GM23248 (cell line): Measurements from ENCODE around the gene CDK14. TPM values are rescaled to one million over a fixed set of nuclear protein-coding genes. Genes with fewer than 3 reads are reported as not detected.

Experiments used
- DNase-seq: peaks from one replicate; pipeline ENCODE4 v3.0.0-alpha.2; 2015
- H2AFZ ChIP-seq: fragments of 200-600 bp; sonication (generic); 2 replicates; pipeline ENCODE4 v1.6.1; 2016; ENCODE audit warnings: antibody characterized with exemption
- H3F3A ChIP-seq: fragments of 200-600 bp; sonication (generic); 2 replicates; pipeline ENCODE4 v1.6.1; 2016; ENCODE audit warnings: mild to moderate bottlenecking, antibody characterized with exemption, mixed run types; ENCODE audit not compliant: insufficient read depth
- H3K27ac ChIP-seq: fragments of 200-600 bp; sonication (generic); 2 replicates; pipeline ENCODE4 v1.5.1; 2016; ENCODE audit warnings: mild to moderate bottlenecking
- H3K27me3 ChIP-seq: fragments of 200-600 bp; sonication (generic); replicated peaks from 2 replicates; pipeline ENCODE4 v1.6.1; 2016; ENCODE audit warnings: mild to moderate bottlenecking; ENCODE audit not compliant: insufficient read depth
- H3K36me3 ChIP-seq: fragments of 200-600 bp; sonication (generic); 2 replicates; pipeline ENCODE4 v1.6.1; 2016; ENCODE audit warnings: low read depth, mild to moderate bottlenecking
- H3K4me1 ChIP-seq: fragments of 200-600 bp; sonication (generic); 2 replicates; pipeline ENCODE4 v1.6.1; 2016; ENCODE audit warnings: mild to moderate bottlenecking; ENCODE audit not compliant: insufficient read depth
- H3K4me2 ChIP-seq: fragments of 200-600 bp; sonication (generic); one replicate; pipeline ENCODE4 v1.6.1; 2016; ENCODE audit warnings: mild to moderate bottlenecking; ENCODE audit not compliant: unreplicated experiment
- H3K4me3 ChIP-seq: fragments of 200-600 bp; sonication (generic); 2 replicates; pipeline ENCODE4 v1.5.1; 2016; ENCODE audit warnings: mild to moderate bottlenecking
- H3K79me2 ChIP-seq: fragments of 200-600 bp; sonication (generic); 2 replicates; pipeline ENCODE4 v1.6.1; 2016; ENCODE audit warnings: mild to moderate bottlenecking; ENCODE audit not compliant: insufficient read depth
- H3K9ac ChIP-seq: fragments of 200-600 bp; sonication (generic); 2 replicates; pipeline ENCODE4 v1.6.1; 2016; ENCODE audit warnings: mild to moderate bottlenecking
- H3K9me2 ChIP-seq: fragments of 200-600 bp; sonication (generic); 2 replicates; pipeline ENCODE4 v1.6.1; 2016; ENCODE audit warnings: mixed run types, mild to moderate bottlenecking, moderate library complexity; ENCODE audit not compliant: insufficient read depth
- H3K9me3 ChIP-seq: fragments of 200-600 bp; sonication (generic); one replicate; pipeline ENCODE4 v1.6.1; 2017; ENCODE audit warnings: low read depth
- H4K20me1 ChIP-seq: fragments of 200-600 bp; sonication (generic); 2 replicates; pipeline ENCODE4 v1.6.0; 2016; ENCODE audit not compliant: insufficient read depth
- EZH2 ChIP-seq: fragments of 200-600 bp; sonication (generic); IDR thresholded peaks from 2 replicates; pipeline ENCODE4 v1.6.1; 2018; ENCODE audit warnings: antibody characterized with exemption, mild to moderate bottlenecking; ENCODE audit not compliant: insufficient read depth, poor library complexity, severe bottlenecking
- EZH2phosphoT487 ChIP-seq: fragments of 200-600 bp; sonication (generic); IDR thresholded peaks from 2 replicates; pipeline ENCODE4 v1.6.1; 2018; ENCODE audit warnings: antibody characterized with exemption, moderate library complexity, mild to moderate bottlenecking, low read depth; ENCODE audit not compliant: insufficient read depth
- WGBS, 2 experiments: methylation state at CpG; one replicate each; pipeline ENCODE4 v1.1.6; 2015 to 2017; ENCODE audit warnings: low lambda C conversion rate in 2 of 2, low coverage in 1 of 2; ENCODE audit errors: missing lambda C conversion rate in 2 of 2; 5-methylcytosine and 5-hydroxymethylcytosine counted together
- in situ Hi-C: fragments of 300-500 bp; cut with MboI; formaldehyde crosslinking; loops from 2 replicates; pipeline ENCODE4 v1.15.0; 2020
- polyA plus RNA-seq: library from polyadenylated mRNA; unstranded; fragments of >200 nt; fragmentation: Nextera tagmentation; extraction: Ambion mirVana; gene quantifications from 2 replicates; pipeline ENCODE4 v1.2.1, GENCODE V29; 2016
- total RNA-seq: library from RNA; depleted of rRNA; stranded (reverse); fragments of >200 nt; shearing (Covaris generic); gene quantifications from 2 replicates; pipeline ENCODE4 v1.2.3, GENCODE V29; 2014

CDK14 gene
- total and polyA plus RNA-seq, 2 experiments from 2014 or later: 19.9 to 21.2 TPM

- peak; percentile 47 for DNase-seq
- peak overlapping the region; percentile 86 for H2AFZ ChIP-seq
- peak overlapping the region; percentile 92 for H3K9ac ChIP-seq
- H3K4me3 ChIP-seq: peak overlapping the region; percentile 93
- H3K27me3 ChIP-seq: no peaks in the 10 kb centered on the region
- no peak for TF ChIP-seq EZH2
- no peak for TF ChIP-seq EZH2phosphoT487
- H3K9me2 ChIP-seq: no peaks in the 10 kb centered on the region
- peaks cover 33% of the 10 kb centered on the region for H3F3A ChIP-seq
- in situ Hi-C loops: no loop called here
- 2 to 4% methylated on average over 10 of the region's 10 CpGs for WGBS, 2 experiments
- H3K36me3 ChIP-seq: no peaks in the 10 kb centered on the region
- H3K27ac ChIP-seq: peak overlapping the region; percentile 80
- H3K79me2 ChIP-seq: peaks cover 62% of the 10 kb centered on the region
- no peaks in the 10 kb centered on the region for H3K9me3 ChIP-seq
- no peaks in the 10 kb centered on the region for H4K20me1 ChIP-seq
- peaks cover 35% of the 10 kb centered on the region for H3K4me1 ChIP-seq
- peak overlapping the region; percentile 99 for H3K4me2 ChIP-seq
Measured at GRCh38 chr7:90597563-90598253, 1.6 kb downstream of the CDK14 start.

GRCh38 chr7:90599038-90599437, 2.9 kb downstream of the CDK14 start:
- in situ Hi-C loops: no loop called here
- no peak overlapping the region for H3K4me3 ChIP-seq
- H3K9me3 ChIP-seq: no peaks in the 10 kb centered on the region
- no peaks in the 10 kb centered on the region for H4K20me1 ChIP-seq
- H2AFZ ChIP-seq: no peak overlapping the region
- no peak for DNase-seq
- WGBS, 2 experiments: 76 to 78% methylated on average over 4 of the region's 4 CpGs
- H3K9me2 ChIP-seq: no peaks in the 10 kb centered on the region
- peaks cover 33% of the 10 kb centered on the region for H3F3A ChIP-seq
- H3K27me3 ChIP-seq: no peaks in the 10 kb centered on the region
- peaks cover 76% of the 10 kb centered on the region for H3K79me2 ChIP-seq
- H3K4me1 ChIP-seq: peaks cover 35% of the 10 kb centered on the region
- TF ChIP-seq EZH2phosphoT487: no peak
- no peak for TF ChIP-seq EZH2
- no peak overlapping the region for H3K9ac ChIP-seq
- no peaks in the 10 kb centered on the region for H3K36me3 ChIP-seq
- H3K27ac ChIP-seq: no peak overlapping the region
- H3K4me2 ChIP-seq: no peak overlapping the region

GRCh38 chr7:90599892-90600555, 3.9 kb downstream of the CDK14 start:
- peak overlapping the region; percentile 36 for H3K27ac ChIP-seq
- no peak overlapping the region for H3K9ac ChIP-seq
- H3K4me1 ChIP-seq: peaks cover 27% of the 10 kb centered on the region
- in situ Hi-C loops: no loop called here
- H4K20me1 ChIP-seq: no peaks in the 10 kb centered on the region
- 35 to 43% methylated on average over 4 of the region's 4 CpGs for WGBS, 2 experiments
- no peak for TF ChIP-seq EZH2phosphoT487
- TF ChIP-seq EZH2: no peak
- no peaks in the 10 kb centered on the region for H3K9me2 ChIP-seq
- H3K9me3 ChIP-seq: no peaks in the 10 kb centered on the region
- no peaks in the 10 kb centered on the region for H3K27me3 ChIP-seq
- H3F3A ChIP-seq: peaks cover 31% of the 10 kb centered on the region
- peak overlapping the region; percentile 39 for H3K4me3 ChIP-seq
- peak overlapping the region; percentile 61 for H3K4me2 ChIP-seq
- peak overlapping the region; percentile 25; the same call in 1 of the 2 replicates for H2AFZ ChIP-seq
- H3K36me3 ChIP-seq: no peaks in the 10 kb centered on the region
- H3K79me2 ChIP-seq: peaks cover 86% of the 10 kb centered on the region
- DNase-seq: peak; percentile 52

GRCh38 chr7:90602303-90602702, 6.2 kb downstream of the CDK14 start:
- no peak overlapping the region for H2AFZ ChIP-seq
- H3F3A ChIP-seq: peaks cover 27% of the 10 kb centered on the region
- H3K4me2 ChIP-seq: no peak overlapping the region
- 0 out of 2 replicates have a peak, but pooled peaks cover 4% of the 10 kb centered on the region for H4K20me1 ChIP-seq
- DNase-seq: no peak
- no peak overlapping the region for H3K9ac ChIP-seq
- no peaks in the 10 kb centered on the region for H3K9me3 ChIP-seq
- no peaks in the 10 kb centered on the region for H3K9me2 ChIP-seq
- H3K36me3 ChIP-seq: no peaks in the 10 kb centered on the region
- H3K27ac ChIP-seq: no peak overlapping the region
- H3K79me2 ChIP-seq: peaks cover 99% of the 10 kb centered on the region
- no peak overlapping the region for H3K4me3 ChIP-seq
- H3K4me1 ChIP-seq: peaks cover 26% of the 10 kb centered on the region
- TF ChIP-seq EZH2phosphoT487 (no peak), EZH2 (no peak)
- no peaks in the 10 kb centered on the region for H3K27me3 ChIP-seq
- in situ Hi-C loops: no loop called here
- WGBS, 2 experiments: 80 to 85% methylated on average over 1 of the region's 1 CpG
